Skeletal muscle cell (primary cell): ENCODE results near the gene RAB14.
"Not testable (repeated sequence)": the region's sequence is repeated elsewhere in the genome, so short reads cannot be mapped to it uniquely, and the experiment has no call there.

ENCODE experiments used
- DNase-seq: peaks from one replicate; pipeline ENCODE4 v3.0.0-alpha.2; 2010; ENCODE audit warnings: low read depth
- H3K4me3 ChIP-seq: 2 replicates; pipeline ENCODE4 v1.5.1; 2011; ENCODE audit warnings: low read depth, mild to moderate bottlenecking, control low read depth, low read length, moderate library complexity

RAB14 gene

GRCh38 chr9:121172726-121173487 is 28.8 kb downstream of the RAB14 start:
- H3K4me3 ChIP-seq, result no peak overlapping the region
- DNase-seq, result no peak

GRCh38 chr9:121171236-121171635 is 30.4 kb downstream of the RAB14 start:
- no peak overlapping the region for H3K4me3 ChIP-seq
- DNase-seq, result peak; percentile 5

DNA sequence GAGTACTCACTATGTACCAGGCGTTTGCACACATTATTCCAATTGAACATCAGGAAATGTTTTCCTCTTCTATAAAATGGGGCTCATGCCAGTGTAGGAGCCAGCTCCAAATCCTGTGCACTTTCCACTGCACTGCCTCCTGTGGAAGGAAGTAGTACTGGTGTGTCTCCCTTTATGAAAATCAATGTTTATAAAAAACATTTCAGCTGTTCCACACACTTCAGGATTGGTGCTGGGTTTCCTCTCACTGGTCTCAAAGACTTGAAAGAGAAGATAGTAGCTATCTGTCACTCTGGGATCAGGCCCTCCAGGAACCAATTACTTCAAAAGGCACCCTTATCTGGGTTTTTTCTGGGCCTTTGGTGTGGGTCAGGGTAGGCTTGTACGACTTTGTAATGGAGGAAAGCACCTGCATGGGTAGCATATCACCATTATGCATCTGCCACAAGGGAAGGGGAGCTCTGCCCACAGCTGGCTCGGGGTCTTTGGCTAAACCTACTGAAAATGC is 32.5 kb downstream of the RAB14 start:
- DNase-seq, result no peak
- H3K4me3 ChIP-seq, result no peak overlapping the region

GRCh38 chr9:121168052-121168451 is 33.6 kb downstream of the RAB14 start:
- DNase-seq, result no peak
- no peak overlapping the region for H3K4me3 ChIP-seq

DNA sequence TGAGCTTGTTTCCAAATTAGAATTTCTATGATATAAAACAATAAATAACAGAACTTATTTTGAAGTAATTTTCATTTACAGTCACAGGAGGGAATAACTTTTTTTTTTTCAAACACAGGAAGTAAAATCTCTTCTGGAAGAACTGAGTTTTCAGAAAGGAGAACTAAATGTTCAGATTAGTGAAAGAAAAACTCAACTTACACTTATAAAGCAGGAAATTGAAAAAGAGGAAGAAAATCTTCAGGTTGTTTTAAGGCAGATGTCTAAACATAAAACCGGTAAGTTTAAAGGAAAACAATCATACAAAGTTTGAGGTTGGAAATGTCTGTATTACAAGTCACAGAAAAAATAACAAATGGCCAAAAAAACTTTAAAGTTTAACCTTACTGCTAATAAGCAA is 41.6 kb downstream of the RAB14 start:
- no peak overlapping the region for H3K4me3 ChIP-seq
- no peak for DNase-seq

GRCh38 chr9:121157939-121158338 is 43.7 kb downstream of the RAB14 start:
- no peak for DNase-seq

GRCh38 chr9:121156263-121156731 is 45.4 kb downstream of the RAB14 start:
- no peak overlapping the region for H3K4me3 ChIP-seq
- DNase-seq, result peak; percentile 47

More at GRCh38 chr9:121157939-121158338, 43.7 kb downstream of the RAB14 start:
- H3K4me3 ChIP-seq, result no peak overlapping the region

- H3K4me3 ChIP-seq, result no peak overlapping the region
- DNase-seq, result no peak
These were observed 46.9 kb downstream of the RAB14 start for GRCh38 chr9:121154782-121155181.

DNA sequence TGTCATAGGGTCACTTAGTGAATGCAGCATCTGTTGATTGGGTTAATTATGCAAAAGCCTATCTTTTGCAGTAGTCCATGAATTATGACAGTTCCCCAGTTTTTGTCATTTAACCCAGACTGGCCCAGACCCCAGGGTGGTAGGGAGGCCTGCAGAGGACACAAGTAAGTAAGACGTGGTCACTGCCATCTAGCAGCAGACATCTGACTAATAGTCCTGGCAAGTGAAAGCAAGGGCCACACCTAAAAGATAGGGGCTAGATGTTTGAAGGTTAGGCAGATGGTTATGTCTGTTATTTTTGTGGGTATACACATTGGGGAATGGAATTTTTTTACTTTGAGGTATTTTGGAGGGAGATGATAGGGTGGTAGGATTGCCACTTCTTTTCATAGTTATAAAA is 48.0 kb downstream of the RAB14 start:
- DNase-seq, result no peak
- H3K4me3 ChIP-seq, result no peak overlapping the region

- H3K4me3 ChIP-seq, result no peak overlapping the region
- DNase-seq, result no peak
These were observed 51.5 kb downstream of the RAB14 start for GRCh38 chr9:121150188-121150587.

DNA sequence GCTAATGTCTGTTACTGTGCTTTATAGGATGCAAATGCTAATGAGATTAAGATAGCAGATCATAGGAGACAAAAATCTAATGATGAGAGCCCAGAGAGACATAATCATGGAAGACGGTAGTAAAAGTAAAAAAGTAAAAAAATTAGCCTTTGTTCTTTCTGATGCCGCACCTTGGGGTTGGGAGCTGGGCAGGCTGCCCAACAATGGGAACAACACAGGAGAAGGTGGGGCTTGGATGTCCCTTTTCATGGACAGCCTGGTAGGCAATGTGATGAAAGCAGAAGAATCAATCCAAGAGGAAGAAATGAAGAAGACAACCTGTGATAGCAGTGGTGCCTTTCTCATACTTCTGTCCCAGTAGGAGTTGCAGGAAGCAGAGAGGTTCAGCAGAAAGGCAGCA is 57.2 kb downstream of the RAB14 start:
- H3K4me3 ChIP-seq, result no peak overlapping the region
- DNase-seq, result no peak

GRCh38 chr9:121143771-121144170 is 57.9 kb downstream of the RAB14 start:
- no peak overlapping the region for H3K4me3 ChIP-seq
- DNase-seq, result no peak

- no peak overlapping the region for H3K4me3 ChIP-seq
- DNase-seq, result no peak
These were observed 60.0 kb downstream of the RAB14 start for GRCh38 chr9:121141706-121142105.

GRCh38 chr9:121141306-121141705 is 60.4 kb downstream of the RAB14 start:
- no peak overlapping the region for H3K4me3 ChIP-seq
- DNase-seq, result no peak

DNA sequence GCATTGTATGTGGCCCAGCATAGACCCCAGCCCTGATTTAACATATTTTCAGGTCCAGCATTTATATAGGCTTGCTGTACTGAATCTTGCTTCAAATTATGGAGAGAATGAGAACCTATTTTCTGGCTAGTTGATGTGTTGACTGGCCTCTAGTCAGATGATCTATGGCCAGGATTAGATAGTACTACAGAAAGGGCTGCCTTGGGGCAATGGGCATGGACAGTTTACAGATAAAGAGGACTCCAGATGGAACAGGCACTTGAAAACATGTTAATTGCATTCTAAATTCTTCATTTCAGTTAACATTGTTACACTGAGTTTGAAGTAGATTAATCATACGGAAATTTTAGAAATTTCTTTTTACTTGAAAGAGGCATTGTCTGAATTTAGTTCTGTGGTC is 61.5 kb downstream of the RAB14 start:
- H3K4me3 ChIP-seq, result no peak overlapping the region
- no peak for DNase-seq

DNA sequence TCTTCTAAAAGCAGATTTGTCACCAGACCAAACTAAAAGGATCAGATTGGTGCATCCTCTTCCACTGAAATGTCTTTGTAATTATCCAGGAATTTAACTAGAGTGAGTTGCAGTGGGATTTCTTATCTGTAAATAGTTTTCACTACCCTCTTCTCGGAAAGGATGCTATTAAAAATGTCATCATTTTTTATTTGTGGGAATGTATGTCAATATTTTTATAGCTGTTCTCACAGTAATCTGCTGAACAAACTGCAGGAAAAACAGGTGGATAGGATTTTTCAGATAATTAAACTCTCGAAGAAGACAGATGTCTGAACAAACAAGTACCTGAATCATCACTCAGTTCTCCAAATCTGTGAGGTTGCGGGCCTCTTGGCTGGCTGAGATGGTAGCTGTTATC is 62.7 kb downstream of the RAB14 start:
- DNase-seq, result no peak
- H3K4me3 ChIP-seq, result no peak overlapping the region

DNA sequence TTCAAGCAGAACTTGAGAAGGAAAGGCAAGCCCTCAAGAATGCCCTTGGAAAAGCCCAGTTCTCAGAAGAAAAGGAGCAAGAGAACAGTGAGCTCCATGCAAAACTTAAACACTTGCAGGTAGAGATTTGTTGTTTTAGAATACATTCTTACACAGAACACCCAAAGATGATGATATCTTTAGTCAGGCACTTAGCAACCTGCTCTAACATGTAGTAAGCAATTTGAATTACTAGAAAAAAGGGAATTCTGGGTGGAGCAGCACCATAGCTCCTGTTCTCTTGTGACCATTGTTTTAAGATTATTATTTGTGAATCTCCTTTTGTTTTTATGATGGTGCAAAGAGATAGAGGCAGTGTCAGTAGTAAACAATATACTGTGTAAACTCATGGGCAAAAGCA is 63.1 kb downstream of the RAB14 start:
- DNase-seq, result no peak
- H3K4me3 ChIP-seq, result no peak overlapping the region

DNA sequence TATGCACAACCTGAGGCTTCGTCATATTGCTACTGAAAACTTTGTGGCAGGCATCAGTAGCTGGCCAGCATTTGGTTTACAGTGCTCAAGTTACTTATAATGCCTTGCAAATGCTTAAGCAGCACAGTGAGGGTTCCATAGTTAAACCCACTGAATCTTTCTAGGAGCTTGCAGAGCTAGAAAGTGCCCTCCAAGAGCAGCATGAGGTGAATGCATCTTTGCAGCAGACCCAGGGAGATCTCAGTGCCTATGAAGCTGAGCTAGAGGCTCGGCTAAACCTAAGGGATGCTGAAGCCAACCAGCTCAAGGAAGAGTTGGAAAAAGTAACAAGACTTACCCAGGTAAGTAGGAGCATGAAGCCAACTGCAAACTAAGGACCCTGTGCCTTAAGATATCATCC is 66.0 kb downstream of the RAB14 start:
- no peak for DNase-seq
- no peak overlapping the region for H3K4me3 ChIP-seq

- no peak for DNase-seq
- no peak overlapping the region for H3K4me3 ChIP-seq
These were observed 68.4 kb downstream of the RAB14 start for GRCh38 chr9:121133104-121133816.

GRCh38 chr9:121129384-121129783 is 72.3 kb downstream of the RAB14 start:
- DNase-seq, H3K4me3 ChIP-seq: not testable (repeated sequence)
